Measurements from ENCODE around the gene EXOSC2. TPM values are rescaled to one million over a fixed set of nuclear protein-coding genes. Genes with fewer than 3 reads are reported as not detected.

Gene EXOSC2
- 10 to 100 TPM in 3 of 4 donors, 1 to 10 TPM in 1; 9.3 to 21.7 (median 12.0) TPM for total RNA-seq

- Histone ChIP-seq H3K9me3 (no peaks in the 10 kb centered on the region), H3K27ac (peak within 1 kb of the TSS; percentile 69 to 76 (median 70)), H3K4me1 (peaks cover 10 to 23% of the 10 kb centered on the region in 2 donors), H3K36me3 (peaks cover 0 to 24% of the 10 kb centered on the region in 2 donors), H3K4me3 (peak within 1 kb of the TSS; percentile 71 to 82 (median 74)), H3K27me3 (no peaks in the 10 kb centered on the region)
- TF ChIP-seq CTCF (IDR thresholded peaks at IDR 0.05 in 4 of 5, conservative IDR thresholded peaks at IDR 0.05 in 1 of 5) (no peak), POLR2A (IDR thresholded peaks at IDR 0.05) (peak; percentile 33 to 61)
- intact Hi-C loops (cut with DNase I; ENCODE audit: low total_unique reads) (loop anchor here (1.0 to 5.0 kb wide), 2 partner anchors 19 to 856 kb away; partner anchors contain the start of genes C9orf78 and USP20), in situ Hi-C loops (cut with MboI; ENCODE audit: low sequenced_read_pairs in 4 of 4) (loop anchor here in 1 of 4 donors (10.0 kb wide), 1 partner anchor 251 kb away; no protein-coding TSS in a partner anchor)
- DNase-seq, result peak; percentile 98 to 99
- ATAC-seq, result peak; percentile 96
These were observed at the start of gene EXOSC2 for GRCh38 chr9:130693426-130694191. Gene EXOSC2, plus strand, starts transcription at chr9:130693780. Its CDS starts 12 bp downstream, at chr9:130693792.

GRCh38 chr9:130651221-130651620 is 42.4 kb upstream of the EXOSC2 start:
- Histone ChIP-seq H3K27ac (no peak overlapping the region), H3K36me3 (no peaks in the 10 kb centered on the region), H3K4me1 (no peaks in the 10 kb centered on the region), H3K4me3 (no peak overlapping the region), H3K27me3 (peaks cover 4 to 17% (median 6%) of the 10 kb centered on the region in 3 donors), H3K9me3 (no peaks in the 10 kb centered on the region)
- TF ChIP-seq POLR2A (IDR thresholded peaks at IDR 0.05) (no peak), CTCF (IDR thresholded peaks at IDR 0.05 in 4 of 5, conservative IDR thresholded peaks at IDR 0.05 in 1 of 5) (no peak)
- intact Hi-C loops (cut with DNase I; ENCODE audit: low total_unique reads) (no loop called here), in situ Hi-C loops (cut with MboI; ENCODE audit: low sequenced_read_pairs in 4 of 4) (no loop called here)
- DNase-seq (no peak), ATAC-seq (no peak)

- no peaks in the 10 kb centered on the region for H3K4me1 ChIP-seq
- no peak for TF ChIP-seq CTCF (IDR thresholded peaks at IDR 0.05 in 4 of 5, conservative IDR thresholded peaks at IDR 0.05 in 1 of 5)
- no peak for TF ChIP-seq POLR2A (IDR thresholded peaks at IDR 0.05)
- intact Hi-C loops (cut with DNase I; ENCODE audit: low total_unique reads) (no loop called here), in situ Hi-C loops (cut with MboI; ENCODE audit: low sequenced_read_pairs in 4 of 4) (no loop called here)
- H3K4me3 ChIP-seq, result no peak overlapping the region
- no peaks in the 10 kb centered on the region for H3K9me3 ChIP-seq
- ATAC-seq (no peak), DNase-seq (no peak)
- no peaks in the 10 kb centered on the region for H3K36me3 ChIP-seq
- no peak overlapping the region for H3K27ac ChIP-seq
- peaks cover 6 to 18% (median 11%) of the 10 kb centered on the region in 3 donors for H3K27me3 ChIP-seq
These were observed 41.8 kb upstream of the EXOSC2 start for GRCh38 chr9:130651752-130652151.

- ATAC-seq (no peak), DNase-seq (no peak)
- in situ Hi-C loops (cut with MboI; ENCODE audit: low sequenced_read_pairs in 4 of 4) (no loop called here), intact Hi-C loops (cut with DNase I; ENCODE audit: low total_unique reads) (no loop called here)
- no peak overlapping the region for H3K27ac ChIP-seq
- H3K4me1 ChIP-seq, result no peaks in the 10 kb centered on the region
- H3K4me3 ChIP-seq, result no peak overlapping the region
- peaks cover 34 to 43% (median 40%) of the 10 kb centered on the region in 3 donors for H3K27me3 ChIP-seq
- H3K9me3 ChIP-seq, result no peaks in the 10 kb centered on the region
- TF ChIP-seq POLR2A (IDR thresholded peaks at IDR 0.05), result no peak
- no peak for TF ChIP-seq CTCF (IDR thresholded peaks at IDR 0.05 in 4 of 5, conservative IDR thresholded peaks at IDR 0.05 in 1 of 5)
- no peaks in the 10 kb centered on the region for H3K36me3 ChIP-seq
These were observed 38.7 kb upstream of the EXOSC2 start for GRCh38 chr9:130654879-130655278.

Measured in gastrocnemius medialis (tissue), 4 donors.